GM15510 (cell line): ENCODE data around the gene NFYA.

Experiments
- POLR2A ChIP-seq: IDR thresholded peaks from 3 replicates; pipeline ENCODE4 v1.6.1; 2011; ENCODE audit warnings: borderline replicate concordance; ENCODE audit not compliant: insufficient read length; ENCODE audit errors: extremely low read depth

Gene NFYA

DNA sequence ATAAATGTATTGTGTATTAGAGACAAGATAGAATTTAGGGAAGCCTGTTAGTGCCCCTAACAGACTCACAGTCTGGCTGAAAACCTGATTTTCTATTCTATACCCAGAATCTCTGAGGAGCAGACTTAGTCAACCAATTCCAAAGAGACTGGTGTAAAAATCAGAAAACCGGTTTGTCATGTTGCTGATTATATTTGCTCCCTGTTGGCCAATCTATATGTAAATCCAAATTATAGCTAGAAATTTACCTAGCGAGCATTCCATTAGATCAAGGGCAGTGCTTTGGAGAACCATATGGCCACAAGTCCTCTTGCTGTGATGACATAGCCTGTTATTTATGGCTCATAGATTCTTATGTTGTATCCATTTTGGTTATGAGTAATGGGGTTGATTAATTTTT, 4.8 kb downstream of the NFYA start:
- TF ChIP-seq POLR2A, result no peak

DNA sequence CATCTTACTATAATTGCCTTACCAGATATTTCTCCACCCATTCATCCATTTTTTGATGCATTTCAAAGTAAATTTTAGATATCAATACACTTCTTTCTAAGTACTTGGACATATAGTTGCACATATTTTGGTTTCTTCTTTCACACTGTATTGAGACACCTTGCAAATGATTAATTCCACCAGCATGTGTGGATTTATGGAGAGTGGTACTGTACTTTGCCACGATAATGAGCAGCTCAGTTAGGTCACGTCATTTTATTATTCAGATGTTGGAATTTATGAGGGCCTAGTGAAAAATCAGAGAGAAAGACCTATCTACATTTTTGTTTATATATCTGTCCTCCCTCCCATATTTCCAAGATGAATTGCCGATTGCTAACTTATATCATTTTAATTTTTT, 5.3 kb downstream of the NFYA start:
- TF ChIP-seq POLR2A, result no peak

DNA sequence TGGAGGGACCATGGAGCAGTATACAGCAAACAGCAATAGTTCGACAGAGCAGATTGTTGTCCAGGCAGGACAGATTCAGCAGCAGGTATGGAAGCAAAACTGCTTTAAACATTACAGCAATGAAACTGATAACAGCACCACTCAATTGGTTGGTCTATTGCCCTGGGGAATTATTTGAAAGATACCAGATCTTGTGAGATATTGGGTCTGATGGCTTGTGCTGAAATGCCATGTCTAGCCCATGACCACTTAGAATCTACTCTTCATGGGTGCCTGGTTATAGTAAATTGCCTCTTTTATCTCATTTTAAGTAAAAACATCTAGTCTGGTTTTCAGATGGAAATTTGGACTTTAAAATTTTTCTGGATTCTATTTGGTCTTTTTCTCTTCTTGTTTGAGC, 6.3 kb downstream of the NFYA start:
- TF ChIP-seq POLR2A, result no peak

DNA sequence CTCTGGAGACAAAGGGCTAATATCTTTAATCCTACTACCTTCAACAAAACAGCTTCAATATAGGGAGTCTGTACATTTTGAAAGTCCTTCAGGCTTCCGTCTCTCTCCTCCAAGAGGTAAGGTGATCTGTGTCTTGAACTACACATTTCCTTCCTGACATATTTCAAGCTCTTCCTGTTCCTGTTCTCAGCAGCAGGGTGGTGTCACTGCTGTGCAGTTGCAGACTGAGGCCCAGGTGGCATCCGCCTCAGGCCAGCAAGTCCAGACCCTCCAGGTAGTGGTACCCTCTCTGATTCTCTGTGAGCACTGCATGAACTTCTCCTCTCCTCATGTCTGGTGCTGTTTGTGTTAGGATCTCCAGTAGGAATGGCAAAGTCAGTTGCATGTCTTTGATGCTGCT, 7.8 kb downstream of the NFYA start:
- TF ChIP-seq POLR2A, result no peak

DNA sequence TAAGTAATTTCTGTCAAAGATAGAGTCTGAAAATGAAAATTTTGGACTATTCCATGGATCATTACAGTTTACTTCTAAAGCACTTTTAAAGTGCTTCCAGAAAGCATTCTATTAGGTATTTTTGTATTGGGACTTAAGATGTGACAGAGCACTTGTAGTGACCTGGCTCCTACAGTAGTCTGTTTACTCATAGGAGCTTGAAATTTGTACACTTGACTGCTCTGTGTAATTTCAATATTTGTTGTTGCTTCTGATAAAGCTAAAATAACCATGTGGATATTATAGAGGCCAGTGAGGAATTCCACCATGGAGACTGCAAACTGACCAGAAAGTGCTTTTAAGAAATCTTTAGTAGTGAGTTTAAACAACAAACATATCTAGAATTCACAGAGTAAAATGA, 10.3 kb downstream of the NFYA start:
- TF ChIP-seq POLR2A, result no peak

DNA sequence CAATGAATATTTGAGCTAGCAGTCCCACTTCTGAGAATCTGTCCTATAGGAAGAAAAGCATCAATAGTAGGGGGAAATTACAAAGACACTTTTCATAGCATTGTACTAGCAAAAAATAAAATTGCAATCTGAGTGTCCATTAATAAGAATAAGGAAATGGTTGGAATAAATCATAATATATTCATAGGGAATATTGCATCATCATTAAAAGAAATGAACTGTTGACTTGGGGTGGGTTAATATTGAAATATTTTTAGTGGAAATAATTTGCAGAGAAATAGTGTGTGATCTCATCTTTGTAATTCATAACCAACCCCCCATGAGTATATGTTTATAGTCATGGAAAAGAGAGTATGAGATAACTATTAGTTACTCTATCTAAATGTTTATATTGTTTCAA, 12.4 kb downstream of the NFYA start:
- no peak for TF ChIP-seq POLR2A

DNA sequence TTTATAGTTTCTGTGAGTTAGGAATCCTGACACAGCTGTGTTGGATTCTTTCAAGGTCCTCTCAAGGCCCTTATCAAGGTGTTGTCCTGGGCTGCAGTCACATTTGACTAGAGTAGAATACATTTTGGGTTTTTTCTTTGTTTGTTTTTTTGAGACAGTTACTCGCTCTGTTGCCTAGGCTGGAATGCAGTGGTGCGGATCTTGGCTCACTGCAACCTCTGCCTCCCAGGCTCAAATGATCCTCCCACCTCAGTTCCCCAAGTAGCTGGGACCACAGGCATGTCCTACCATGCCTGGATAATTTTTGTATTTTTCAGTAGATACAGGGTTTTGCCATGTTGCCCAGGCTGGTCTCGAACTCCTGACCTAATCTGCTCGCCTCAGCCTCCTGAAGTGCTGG, 15.7 kb downstream of the NFYA start:
- TF ChIP-seq POLR2A, result no peak

DNA sequence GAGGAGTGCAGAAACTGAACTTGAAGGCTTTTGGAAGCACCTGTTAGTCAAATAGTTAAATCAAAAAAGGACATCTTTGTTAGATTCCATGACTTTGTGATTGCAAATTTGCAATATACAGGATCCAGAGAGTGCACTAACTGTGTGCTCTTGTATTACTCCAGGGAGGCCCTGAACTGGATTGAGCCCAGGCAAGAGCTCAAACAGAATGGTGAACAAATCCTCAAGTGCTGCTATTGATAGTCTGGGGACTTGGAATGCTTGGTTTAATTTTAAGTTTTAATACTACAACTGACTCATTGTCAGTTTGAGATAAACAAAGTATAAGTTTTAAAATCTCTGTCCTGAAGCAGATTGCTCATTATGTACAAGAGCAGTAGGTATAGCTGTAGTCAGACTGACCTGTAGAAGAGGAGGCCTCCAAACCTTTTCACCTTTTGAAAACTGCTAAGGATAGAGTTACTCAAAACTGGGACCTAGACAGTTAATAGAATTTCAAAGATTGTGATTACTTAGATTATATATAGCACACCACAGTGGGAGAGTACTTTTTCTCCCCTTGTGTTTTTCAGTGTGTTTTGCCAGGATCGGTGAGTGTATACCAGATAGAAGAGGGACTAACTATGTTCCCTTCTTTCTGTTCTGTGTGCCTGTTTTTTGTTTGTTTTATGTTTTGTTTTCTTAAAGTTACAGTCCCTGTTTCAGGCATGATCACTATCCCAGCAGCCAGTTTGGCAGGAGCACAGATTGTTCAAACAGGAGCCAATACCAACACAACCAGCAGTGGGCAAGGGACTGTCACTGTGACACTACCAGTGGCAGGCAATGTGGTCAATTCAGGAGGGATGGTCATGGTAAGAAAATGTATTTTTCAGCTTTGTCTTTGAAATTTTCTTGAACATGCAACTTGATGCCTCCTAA, 18.3 kb downstream of the NFYA start:
- TF ChIP-seq POLR2A, result no peak

DNA sequence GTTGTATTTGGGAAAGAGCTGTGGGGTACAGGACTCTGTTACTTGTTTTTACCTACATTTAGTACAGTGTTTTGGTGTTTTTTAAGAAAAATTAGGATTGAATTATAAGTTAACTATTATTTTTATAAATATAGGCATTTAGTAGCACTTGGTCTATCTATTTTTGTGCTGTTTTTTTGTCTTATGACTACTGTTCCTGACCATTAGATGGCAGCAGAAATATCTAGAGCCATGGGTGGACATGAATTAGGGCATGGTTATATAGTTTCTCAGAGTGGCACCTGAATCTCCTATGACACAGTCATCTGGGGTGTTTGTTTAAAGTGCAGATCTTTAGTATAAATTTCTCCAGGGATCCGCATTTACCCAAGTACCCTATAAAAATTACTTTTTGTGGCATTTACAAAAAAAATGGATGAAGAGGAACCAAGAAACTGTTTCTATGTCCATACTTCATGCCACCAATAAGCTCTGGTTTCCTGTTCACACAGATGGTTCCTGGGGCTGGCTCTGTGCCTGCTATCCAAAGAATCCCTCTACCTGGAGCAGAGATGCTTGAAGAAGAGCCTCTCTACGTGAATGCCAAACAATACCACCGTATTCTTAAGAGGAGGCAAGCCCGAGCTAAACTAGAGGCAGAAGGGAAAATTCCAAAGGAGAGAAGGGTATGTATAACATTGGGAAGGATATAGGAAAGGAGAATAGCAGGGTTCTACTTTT, 19.8 kb downstream of the NFYA start:
- no peak for TF ChIP-seq POLR2A

DNA sequence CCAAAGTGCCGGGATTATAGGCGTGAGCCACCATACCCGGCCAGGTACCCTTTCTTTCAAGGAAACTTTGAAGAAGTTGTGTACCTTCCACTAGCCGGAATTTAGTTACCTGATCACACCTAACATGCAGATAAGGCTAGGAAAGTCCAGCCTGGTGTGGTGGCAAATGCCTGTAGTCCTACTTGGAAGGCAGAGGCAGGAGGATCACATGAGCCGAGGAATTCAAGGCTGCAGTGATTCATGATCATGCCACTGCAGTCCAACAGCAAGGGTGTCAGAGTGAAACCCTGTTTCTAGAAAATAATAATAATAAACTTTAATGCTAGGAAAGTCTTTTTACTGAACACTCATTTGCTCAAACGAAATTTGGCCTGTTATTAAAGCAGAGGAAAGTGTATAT, 21.0 kb downstream of the NFYA start:
- no peak for TF ChIP-seq POLR2A

DNA sequence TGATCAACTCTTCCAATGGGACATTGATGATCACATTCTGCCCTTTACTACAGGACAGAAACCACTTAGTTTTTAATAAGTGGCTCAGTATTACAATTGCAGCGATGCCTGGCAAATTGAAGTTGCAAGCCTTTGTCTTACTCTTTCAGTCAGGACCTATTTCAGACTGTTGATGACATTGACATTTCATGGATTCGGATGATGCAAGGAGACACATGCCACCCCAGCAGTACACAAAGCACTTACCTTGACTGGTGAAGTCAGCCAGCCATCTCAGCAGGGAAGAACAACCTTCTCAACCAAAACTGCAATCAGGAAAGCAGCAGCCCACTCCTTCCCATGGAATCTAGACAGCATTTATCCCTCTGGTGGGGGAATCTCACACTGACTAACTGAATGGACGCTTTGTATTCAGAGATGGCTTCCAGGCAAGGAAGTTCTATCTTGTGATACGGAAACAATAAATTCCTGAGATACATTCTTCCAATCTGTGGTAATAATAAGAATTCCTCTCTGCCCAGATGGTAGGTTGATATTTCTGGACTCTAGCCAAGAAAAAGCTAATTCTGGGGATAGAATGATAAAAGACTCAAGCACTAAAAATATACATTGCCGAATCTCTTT, 24.8 kb downstream of the NFYA start:
- no peak for TF ChIP-seq POLR2A

DNA sequence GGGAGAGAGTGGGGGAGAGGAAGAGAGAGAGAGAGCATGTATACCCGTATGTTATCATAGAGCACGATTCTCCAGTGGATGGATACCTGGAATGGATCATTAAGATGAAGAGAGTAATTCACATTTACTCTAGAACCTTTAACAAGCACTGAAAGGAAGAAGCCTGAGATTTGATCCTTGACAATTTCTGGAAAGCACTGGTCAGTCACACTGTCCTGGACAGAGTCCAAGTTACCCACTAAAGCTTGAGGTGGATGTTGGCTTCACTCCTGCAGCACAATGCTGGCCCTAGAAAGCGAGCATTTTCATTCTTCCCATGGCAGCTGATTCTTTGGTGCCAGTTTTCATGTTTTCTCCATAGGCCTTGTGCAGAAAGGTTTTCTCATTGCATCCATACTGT, 25.6 kb downstream of the NFYA start:
- no peak for TF ChIP-seq POLR2A

DNA sequence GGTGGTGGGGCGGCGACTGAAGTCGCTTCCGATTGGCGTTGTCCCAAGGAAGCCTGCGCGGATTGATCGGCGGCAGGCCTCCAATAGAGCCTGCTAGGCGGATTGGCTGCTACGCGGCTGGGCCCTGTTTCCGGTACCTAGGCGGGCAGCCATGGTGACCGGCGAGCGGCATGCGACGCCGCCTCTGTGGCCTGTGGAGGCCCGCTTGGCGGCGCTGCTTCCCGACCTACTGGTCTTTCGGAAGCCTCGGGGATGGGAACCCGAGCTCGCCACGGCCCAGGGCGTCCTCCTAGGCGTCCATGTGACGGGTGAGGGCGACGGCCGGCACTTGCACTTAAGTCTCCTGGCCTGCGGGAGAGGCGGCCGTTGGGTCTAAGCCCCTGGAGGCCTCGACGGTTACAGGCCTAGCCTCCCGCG, 28.1 kb downstream of the NFYA start:
- no peak for TF ChIP-seq POLR2A

DNA sequence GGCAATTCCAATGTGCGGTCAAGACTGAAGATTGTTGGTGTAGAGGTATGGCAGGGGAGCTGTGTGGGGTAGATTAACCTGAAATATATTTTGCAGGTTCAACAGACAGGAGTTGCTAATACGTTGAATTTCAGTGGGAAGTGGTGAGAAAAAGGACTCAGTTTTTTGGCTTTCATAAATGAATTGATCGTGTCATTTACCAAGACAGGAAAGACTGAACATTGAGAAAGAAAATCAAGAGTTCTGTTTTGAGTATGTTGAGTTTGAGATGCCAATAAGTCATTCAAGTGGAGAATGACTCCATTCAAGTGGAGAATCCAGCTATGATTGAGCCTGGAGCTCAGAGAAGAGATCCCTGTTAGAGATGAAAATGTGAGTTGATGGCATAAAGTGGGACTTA, 31.1 kb downstream of the NFYA start:
- no peak for TF ChIP-seq POLR2A

DNA sequence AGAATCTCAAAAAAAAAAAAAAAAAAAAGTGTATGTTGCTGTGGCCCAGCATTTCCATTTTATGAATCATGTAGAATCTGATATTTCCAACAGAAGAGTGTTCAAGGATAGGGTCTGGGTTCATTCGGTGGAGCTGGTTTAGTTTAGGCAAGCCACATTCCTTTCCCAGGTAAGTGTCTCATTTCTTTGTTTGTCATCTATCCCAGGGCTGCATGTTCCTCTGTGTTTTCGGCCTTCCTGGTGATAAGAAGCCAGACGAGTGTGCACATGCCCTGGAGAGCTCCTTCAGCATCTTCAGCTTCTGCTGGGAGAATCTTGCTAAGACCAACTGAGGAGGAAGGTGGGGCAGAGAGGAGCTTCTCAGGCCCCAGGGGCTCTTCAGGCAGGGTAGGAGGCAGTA, 38.2 kb downstream of the NFYA start:
- TF ChIP-seq POLR2A, result no peak
